ENCODE measurements around the gene KLHL28.

DNA sequence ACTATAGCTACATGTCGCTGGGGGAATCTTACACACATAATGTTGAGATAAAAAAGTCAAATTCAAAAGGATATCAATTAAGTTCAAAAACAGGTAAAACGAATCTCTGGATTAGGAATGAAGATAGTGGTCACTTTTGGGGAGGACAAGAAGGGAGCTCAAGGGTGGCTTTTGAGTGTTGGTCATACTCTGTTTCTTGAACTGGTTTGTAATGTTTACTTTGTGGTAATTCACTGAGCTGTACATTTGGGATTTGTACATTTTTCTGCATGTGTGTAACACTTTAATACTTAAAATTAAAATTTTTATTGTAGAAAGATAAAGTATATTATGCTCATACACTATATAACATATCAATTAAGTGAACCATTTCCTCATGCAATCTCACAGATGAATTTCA lies 26.6 kb downstream of the KLHL28 start:
- TF ChIP-seq, protein P1, sequence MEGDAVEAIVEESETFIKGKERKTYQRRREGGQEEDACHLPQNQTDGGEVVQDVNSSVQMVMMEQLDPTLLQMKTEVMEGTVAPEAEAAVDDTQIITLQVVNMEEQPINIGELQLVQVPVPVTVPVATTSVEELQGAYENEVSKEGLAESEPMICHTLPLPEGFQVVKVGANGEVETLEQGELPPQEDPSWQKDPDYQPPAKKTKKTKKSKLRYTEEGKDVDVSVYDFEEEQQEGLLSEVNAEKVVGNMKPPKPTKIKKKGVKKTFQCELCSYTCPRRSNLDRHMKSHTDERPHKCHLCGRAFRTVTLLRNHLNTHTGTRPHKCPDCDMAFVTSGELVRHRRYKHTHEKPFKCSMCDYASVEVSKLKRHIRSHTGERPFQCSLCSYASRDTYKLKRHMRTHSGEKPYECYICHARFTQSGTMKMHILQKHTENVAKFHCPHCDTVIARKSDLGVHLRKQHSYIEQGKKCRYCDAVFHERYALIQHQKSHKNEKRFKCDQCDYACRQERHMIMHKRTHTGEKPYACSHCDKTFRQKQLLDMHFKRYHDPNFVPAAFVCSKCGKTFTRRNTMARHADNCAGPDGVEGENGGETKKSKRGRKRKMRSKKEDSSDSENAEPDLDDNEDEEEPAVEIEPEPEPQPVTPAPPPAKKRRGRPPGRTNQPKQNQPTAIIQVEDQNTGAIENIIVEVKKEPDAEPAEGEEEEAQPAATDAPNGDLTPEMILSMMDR (IDR thresholded peaks at IDR 0.05) = no peak
- no peak for TF ChIP-seq POLR2A (IDR thresholded peaks at IDR 0.05)

Measured in heart left ventricle (tissue), 13 donors.